Mesothelial cell of epicardium (in vitro differentiated cells): ENCODE results near the gene PHRF1. TPM values are rescaled to one million over a fixed set of nuclear protein-coding genes. Genes with fewer than 3 reads are reported as not detected.

Experiments
- DNase-seq, 2 experiments: peaks; one replicate each; pipeline ENCODE4 v3.0.0; 2021; ENCODE audit warnings: low spot score in 2 of 2; ENCODE audit not compliant: unreplicated experiment in 2 of 2
- H3K27ac Mint-ChIP-seq: 2 replicates; pipeline ENCODE4 v1.8.0; 2021; ENCODE audit warnings: mixed read lengths
- H3K27me3 Mint-ChIP-seq: 2 replicates; pipeline ENCODE4 v1.8.0; 2021; ENCODE audit warnings: low read depth, mixed read lengths
- H3K36me3 Mint-ChIP-seq: 2 replicates; pipeline ENCODE4 v1.8.0; 2021; ENCODE audit warnings: mixed read lengths
- H3K4me1 Mint-ChIP-seq: 2 replicates; pipeline ENCODE4 v1.8.0; 2021; ENCODE audit warnings: mixed read lengths
- H3K4me3 Mint-ChIP-seq: 2 replicates; pipeline ENCODE4 v1.8.0; 2021; ENCODE audit warnings: mild to moderate bottlenecking, moderate library complexity, mixed read lengths
- H3K9me3 Mint-ChIP-seq: 2 replicates; pipeline ENCODE4 v1.8.0; 2021; ENCODE audit warnings: mixed read lengths
- CTCF ChIP-seq: fragments of 200-600 bp; sonication (generic); IDR thresholded peaks from one replicate; pipeline ENCODE4 v1.5.0; 2021; ENCODE audit warnings: antibody characterized with exemption; ENCODE audit not compliant: unreplicated experiment
- total RNA-seq: library from RNA; stranded (reverse); gene quantifications from 3 replicates; pipeline ENCODE4 v1.2.1, GENCODE V29; 2021

PHRF1 gene
- total RNA-seq, 1 donor from 2014 or later, result 51.1 TPM

- Mint-ChIP-seq H3K9me3 (no peaks in the 10 kb centered on the region), H3K27me3 (peaks cover 48% of the 10 kb centered on the region), H3K4me1 (peaks cover 7% of the 10 kb centered on the region), H3K4me3 (peak overlapping the region; percentile 47), H3K36me3 (no peaks in the 10 kb centered on the region), H3K27ac (no peak overlapping the region)
- no peak for DNase-seq
- peak; percentile 29 for TF ChIP-seq CTCF
Observed at GRCh38 chr11:555227-555779, 21.0 kb upstream of the PHRF1 start.

GRCh38 chr11:555780-556661, 20.2 kb upstream of the PHRF1 start:
- H3K4me1 Mint-ChIP-seq, result peaks cover 7% of the 10 kb centered on the region
- no peaks in the 10 kb centered on the region for H3K9me3 Mint-ChIP-seq
- DNase-seq, result no peak
- H3K4me3 Mint-ChIP-seq, result peak overlapping the region; percentile 30
- peaks cover 48% of the 10 kb centered on the region for H3K27me3 Mint-ChIP-seq
- no peak for TF ChIP-seq CTCF
- no peak overlapping the region for H3K27ac Mint-ChIP-seq
- no peaks in the 10 kb centered on the region for H3K36me3 Mint-ChIP-seq

- Mint-ChIP-seq H3K4me1 (peaks cover 12% of the 10 kb centered on the region), H3K9me3 (no peaks in the 10 kb centered on the region), H3K27ac (no peak overlapping the region), H3K36me3 (no peaks in the 10 kb centered on the region), H3K27me3 (peaks cover 48% of the 10 kb centered on the region), H3K4me3 (peak overlapping the region; percentile 30)
- DNase-seq, result no peak
- TF ChIP-seq CTCF, result no peak
Observed at GRCh38 chr11:556662-557256, 19.5 kb upstream of the PHRF1 start.

- no peak for TF ChIP-seq CTCF
- H3K27me3 Mint-ChIP-seq, result peaks cover 48% of the 10 kb centered on the region
- no peak overlapping the region for H3K4me3 Mint-ChIP-seq
- H3K27ac Mint-ChIP-seq, result no peak overlapping the region
- no peaks in the 10 kb centered on the region for H3K36me3 Mint-ChIP-seq
- no peak for DNase-seq
- peaks cover 13% of the 10 kb centered on the region for H3K4me1 Mint-ChIP-seq
- no peaks in the 10 kb centered on the region for H3K9me3 Mint-ChIP-seq
Observed at GRCh38 chr11:557328-558132, 18.7 kb upstream of the PHRF1 start.

DNA sequence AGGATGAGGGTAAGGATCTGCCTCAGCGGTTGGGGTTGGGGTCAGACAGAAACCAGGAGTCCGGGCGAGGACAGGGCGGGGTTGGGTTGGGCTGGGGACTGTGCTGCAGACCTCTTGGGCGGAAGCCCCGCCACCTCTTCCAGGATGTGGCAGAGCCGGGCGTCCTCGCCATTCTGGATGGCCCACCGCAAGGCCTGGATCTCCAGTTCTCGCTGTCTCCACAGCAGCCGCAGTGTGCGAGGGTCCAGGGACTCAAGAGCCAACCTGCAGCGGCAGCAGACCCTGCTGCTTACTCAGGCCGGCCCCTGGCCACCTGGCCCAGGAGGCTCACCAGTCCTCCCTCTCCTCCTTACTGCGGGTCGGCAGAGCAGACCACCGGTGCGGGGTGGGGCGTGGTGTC, 17.8 kb upstream of the PHRF1 start:
- no peak for TF ChIP-seq CTCF

More for the DNA sequence above, 17.8 kb upstream of the PHRF1 start:
- peaks cover 15% of the 10 kb centered on the region for H3K4me1 Mint-ChIP-seq
- peaks cover 42% of the 10 kb centered on the region for H3K27me3 Mint-ChIP-seq
- no peaks in the 10 kb centered on the region for H3K9me3 Mint-ChIP-seq
- no peak for DNase-seq
- H3K4me3 Mint-ChIP-seq, result no peak overlapping the region
- H3K36me3 Mint-ChIP-seq, result no peaks in the 10 kb centered on the region
- H3K27ac Mint-ChIP-seq, result no peak overlapping the region
